G401 (cell line): Measurements from ENCODE around the gene SNTB2. TPM values are rescaled to one million over a fixed set of nuclear protein-coding genes. Genes with fewer than 3 reads are reported as not detected.

Experiments
- total RNA-seq: library from RNA; depleted of rRNA; stranded (reverse); fragments of >200 nt; shearing (Covaris generic); gene quantifications from 2 replicates; pipeline ENCODE4 v1.2.3, GENCODE V29; 2014; rRNA removed

SNTB2 gene
- total RNA-seq, 1 experiment from 2014 or later: 36.0 TPM

Other genes starting within 250 kb of the SNTB2 start
- gene HAS3, start 81.5 kb upstream of the SNTB2 start, total RNA-seq: 0.06 and 2.6 TPM in 2 replicates
- 196 and 268 TPM in 2 replicates for gene CHTF8, start 54.6 kb upstream of the SNTB2 start, total RNA-seq
- gene UTP4, start 54.5 kb upstream of the SNTB2 start, total RNA-seq: 66.4 and 89.9 TPM in 2 replicates
- 55.2 and 60.7 TPM in 2 replicates for gene VPS4A, start 124.2 kb downstream of the SNTB2 start, total RNA-seq
- 28.3 and 49.1 TPM in 2 replicates for gene PDF, start 143.4 kb downstream of the SNTB2 start, total RNA-seq
- 71.6 and 77.0 TPM in 2 replicates for gene COG8, start 152.4 kb downstream of the SNTB2 start, total RNA-seq
- 33.0 and 35.3 TPM in 2 replicates for gene NIP7, start 152.6 kb downstream of the SNTB2 start, total RNA-seq
- gene TMED6, start 164.6 kb downstream of the SNTB2 start, total RNA-seq: not detected in 2 replicates
- gene TERF2, start 198.8 kb downstream of the SNTB2 start, total RNA-seq: 24.0 and 31.5 TPM in 2 replicates
- 72.8 and 112 TPM in 2 replicates for gene CYB5B, start 237.5 kb downstream of the SNTB2 start, total RNA-seq